ENCODE measurements around the gene EOMES.

EOMES gene

GRCh38 chr3:27719314-27720003, 2.7 kb downstream of the EOMES start:
- DNase-seq: no peak

- DNase-seq: no peak
These were observed 3.7 kb downstream of the EOMES start for GRCh38 chr3:27718459-27718858.

GRCh38 chr3:27717200-27717852, 4.8 kb downstream of the EOMES start:
- no peak for DNase-seq

GRCh38 chr3:27716309-27716708, 5.8 kb downstream of the EOMES start:
- DNase-seq: no peak

- DNase-seq: no peak
These were observed 6.3 kb downstream of the EOMES start for GRCh38 chr3:27715863-27716262.

GRCh38 chr3:27715454-27715806, 6.7 kb downstream of the EOMES start:
- no peak for DNase-seq

GRCh38 chr3:27714692-27715453, 7.2 kb downstream of the EOMES start:
- no peak for DNase-seq

GRCh38 chr3:27714146-27714526, 8.0 kb downstream of the EOMES start:
- peak in 2 of 3 experiments; percentile 3 to 5 for DNase-seq

GRCh38 chr3:27713435-27714145, 8.5 kb downstream of the EOMES start:
- DNase-seq: peak in 1 of 3 experiments; percentile 34

GRCh38 chr3:27713078-27713423, 9.1 kb downstream of the EOMES start:
- DNase-seq: peak in 2 of 3 experiments; percentile 26 to 43

- peak; percentile 34 to 73 (median 56) for DNase-seq
These were observed 9.7 kb downstream of the EOMES start for GRCh38 chr3:27712136-27713077.

- no peak for DNase-seq
These were observed 13.9 kb downstream of the EOMES start for GRCh38 chr3:27708250-27708649.

- DNase-seq: no peak
These were observed 23.1 kb downstream of the EOMES start for GRCh38 chr3:27699067-27699466.

- peak in 1 of 3 experiments; percentile 1 for DNase-seq
These were observed 25.2 kb downstream of the EOMES start for GRCh38 chr3:27696906-27697305.

GRCh38 chr3:27695636-27696035, 26.5 kb downstream of the EOMES start:
- DNase-seq: no peak

GRCh38 chr3:27688053-27688452, 34.1 kb downstream of the EOMES start:
- DNase-seq: no peak

GRCh38 chr3:27686642-27687041, 35.5 kb downstream of the EOMES start:
- no peak for DNase-seq

GRCh38 chr3:27685474-27685873, 36.6 kb downstream of the EOMES start:
- no peak for DNase-seq

GRCh38 chr3:27684302-27684701, 37.8 kb downstream of the EOMES start:
- no peak for DNase-seq

GRCh38 chr3:27681249-27681748, 40.8 kb downstream of the EOMES start:
- peak; percentile 12 to 80 (median 35) for DNase-seq

GRCh38 chr3:27680517-27681246, 41.4 kb downstream of the EOMES start:
- DNase-seq: no peak
